Loucy (cell line): ENCODE measurements around the gene TCF7L2.

ENCODE experiments used
- H2AFZ ChIP-seq: fragments of 200-600 bp; sonication (generic); 2 replicates; pipeline ENCODE4 v1.6.0; 2016; ENCODE audit warnings: antibody characterized with exemption, mild to moderate bottlenecking, low read length, moderate library complexity
- H3F3A ChIP-seq: fragments of 200-600 bp; 2 replicates; pipeline ENCODE4 v1.6.0; 2016; ENCODE audit warnings: antibody characterized with exemption, low read depth, mild to moderate bottlenecking
- H3K27me3 ChIP-seq: fragments of 200-600 bp; sonication (generic); 2 replicates; pipeline ENCODE4 v1.6.1; 2014; ENCODE audit warnings: low read length, mild to moderate bottlenecking; ENCODE audit not compliant: insufficient read depth, poor library complexity, severe bottlenecking
- H3K36me3 ChIP-seq: fragments of 200-600 bp; sonication (generic); 2 replicates; pipeline ENCODE4 v1.6.1; 2016; ENCODE audit warnings: low read length; ENCODE audit not compliant: insufficient read depth
- H3K4me1 ChIP-seq: fragments of 200-600 bp; sonication (generic); 2 replicates; pipeline ENCODE4 v1.5.1; 2014; ENCODE audit warnings: low read length, mild to moderate bottlenecking; ENCODE audit not compliant: insufficient read depth, poor library complexity, severe bottlenecking
- H3K4me2 ChIP-seq: fragments of 200-600 bp; sonication (generic); 2 replicates; pipeline ENCODE4 v1.6.0; 2014; ENCODE audit warnings: antibody characterized with exemption, low read length, low read depth, mild to moderate bottlenecking; ENCODE audit not compliant: poor library complexity, severe bottlenecking
- H3K4me3 ChIP-seq: fragments of 200-600 bp; sonication (generic); 2 replicates; pipeline ENCODE4 v1.5.1; 2014; ENCODE audit warnings: low read length, mild to moderate bottlenecking, mixed read lengths; ENCODE audit not compliant: poor library complexity, severe bottlenecking
- H3K79me2 ChIP-seq: fragments of 200-600 bp; sonication (generic); 2 replicates; pipeline ENCODE4 v1.6.1; 2014; ENCODE audit warnings: low read length; ENCODE audit not compliant: insufficient read depth
- H3K9ac ChIP-seq: fragments of 200-600 bp; sonication (generic); 2 replicates; pipeline ENCODE4 v1.6.0; 2014; ENCODE audit warnings: mild to moderate bottlenecking, low read depth, low read length, moderate library complexity; ENCODE audit not compliant: poor library complexity, severe bottlenecking
- H3K9me2 ChIP-seq: fragments of 200-600 bp; sonication (generic); replicated peaks from 2 replicates; pipeline ENCODE4 v1.6.1; 2016; ENCODE audit warnings: low read depth, low read length, mixed read lengths
- H3K9me3 ChIP-seq: fragments of 200-600 bp; sonication (generic); 2 replicates; pipeline ENCODE4 v1.6.1; 2014; ENCODE audit warnings: mild to moderate bottlenecking, antibody characterized with exemption, low read length, low read depth; ENCODE audit not compliant: insufficient read depth
- H4K20me1 ChIP-seq: fragments of 200-600 bp; sonication (generic); 2 replicates; pipeline ENCODE4 v1.6.0; 2014; ENCODE audit warnings: antibody characterized with exemption, low read length, mild to moderate bottlenecking; ENCODE audit not compliant: insufficient read depth, poor library complexity, severe bottlenecking
- CTCF ChIP-seq: fragments of 200-600 bp; sonication (generic); conservative IDR thresholded peaks from 2 replicates; pipeline ENCODE4 v1.5.1; 2014; ENCODE audit warnings: mild to moderate bottlenecking, antibody characterized with exemption, low read length
- EZH2phosphoT487 ChIP-seq: fragments of 200-600 bp; IDR thresholded peaks from 2 replicates; pipeline ENCODE4 v1.6.1; 2018; ENCODE audit warnings: antibody characterized with exemption, mild to moderate bottlenecking, moderate library complexity, borderline replicate concordance

The TCF7L2 gene

DNA sequence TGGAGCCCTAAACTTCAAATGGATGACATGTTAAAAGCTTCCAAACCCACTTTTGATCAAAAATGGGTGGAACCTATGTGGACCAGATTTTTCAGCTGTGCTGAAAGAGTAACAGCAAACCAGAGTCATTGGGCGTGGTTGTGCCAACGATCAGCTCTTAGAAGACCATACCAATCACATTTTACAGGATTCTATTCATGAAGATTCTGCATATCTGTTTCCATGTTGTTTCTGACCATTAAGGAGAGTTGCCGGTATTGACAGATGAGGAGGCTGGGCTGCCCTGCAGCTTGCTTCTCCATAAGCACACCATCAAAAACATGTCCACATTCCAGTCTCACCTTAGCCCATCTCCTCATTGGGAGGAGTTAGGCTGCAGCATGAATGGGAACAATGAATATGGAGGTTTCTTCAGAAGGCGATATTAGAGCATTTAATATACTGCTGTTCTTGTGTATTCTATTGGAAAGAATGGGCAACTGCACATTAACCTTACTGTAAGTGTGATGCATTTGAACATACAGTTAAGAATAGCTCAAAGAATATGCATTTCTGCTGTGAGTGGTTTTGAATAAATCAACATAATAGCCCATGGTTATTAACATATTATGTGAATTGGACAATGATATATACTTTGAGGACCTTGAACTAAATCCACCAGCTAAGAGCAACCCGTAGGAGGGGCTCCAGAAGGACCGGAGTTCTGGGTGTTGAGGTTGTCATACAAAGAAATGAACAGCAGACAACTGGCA lies 116.7 kb downstream of the TCF7L2 start:
- no peaks in the 10 kb centered on the region for H3K79me2 ChIP-seq
- H3K9me3 ChIP-seq, result no peaks in the 10 kb centered on the region
- H3K4me2 ChIP-seq, result no peak overlapping the region
- H3K4me3 ChIP-seq, result no peak overlapping the region
- no peaks in the 10 kb centered on the region; the same call in 1 of the 2 replicates for H3K36me3 ChIP-seq
- no peak overlapping the region for H3K9ac ChIP-seq
- H3K4me1 ChIP-seq, result no peaks in the 10 kb centered on the region
- H3K9me2 ChIP-seq, result no peaks in the 10 kb centered on the region
- H3F3A ChIP-seq, result no peaks in the 10 kb centered on the region
- no peak overlapping the region for H2AFZ ChIP-seq
- TF ChIP-seq EZH2phosphoT487 (no peak), CTCF (no peak)
- H3K27me3 ChIP-seq, result no peaks in the 10 kb centered on the region
- no peaks in the 10 kb centered on the region for H4K20me1 ChIP-seq

DNA sequence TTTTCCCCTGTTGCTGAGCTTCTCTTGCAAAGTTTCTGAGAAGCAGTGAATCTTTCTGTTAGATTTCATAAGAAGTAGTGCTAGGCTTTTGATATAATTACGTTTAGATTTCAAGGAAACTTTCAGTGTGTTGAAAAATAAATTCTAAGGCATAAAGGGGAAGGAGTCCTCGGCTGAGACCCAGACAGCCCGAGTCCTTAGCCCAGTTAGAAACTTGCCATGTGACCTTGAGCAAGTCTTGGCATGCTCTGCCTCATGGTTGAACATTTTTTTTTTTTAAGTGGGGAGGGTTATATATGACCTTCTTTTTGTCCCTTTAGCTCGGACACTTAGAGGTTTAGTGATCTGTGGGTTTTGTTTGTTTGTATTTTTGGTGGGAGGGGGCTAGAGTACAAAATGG lies 117.5 kb downstream of the TCF7L2 start:
- Histone ChIP-seq H3K36me3 (no peaks in the 10 kb centered on the region; the same call in 1 of the 2 replicates), H3K27me3 (no peaks in the 10 kb centered on the region), H3K9me2 (no peaks in the 10 kb centered on the region), H3F3A (no peaks in the 10 kb centered on the region), H3K4me1 (no peaks in the 10 kb centered on the region), H3K9me3 (no peaks in the 10 kb centered on the region), H4K20me1 (no peaks in the 10 kb centered on the region), H3K79me2 (no peaks in the 10 kb centered on the region), H3K4me3 (no peak overlapping the region), H3K9ac (no peak overlapping the region), H3K4me2 (no peak overlapping the region), H2AFZ (no peak overlapping the region)
- TF ChIP-seq CTCF (no peak), EZH2phosphoT487 (no peak)

GRCh38 chr10:113068178-113068890 lies 118.3 kb downstream of the TCF7L2 start:
- Histone ChIP-seq H3K9me2 (no peaks in the 10 kb centered on the region), H3K4me3 (no peak overlapping the region), H3F3A (no peaks in the 10 kb centered on the region), H3K27me3 (no peaks in the 10 kb centered on the region), H3K4me1 (no peaks in the 10 kb centered on the region), H3K4me2 (no peak overlapping the region), H3K9me3 (no peaks in the 10 kb centered on the region), H4K20me1 (no peaks in the 10 kb centered on the region), H3K79me2 (no peaks in the 10 kb centered on the region), H3K36me3 (no peaks in the 10 kb centered on the region; the same call in 1 of the 2 replicates), H2AFZ (no peak overlapping the region), H3K9ac (no peak overlapping the region)
- TF ChIP-seq CTCF (no peak), EZH2phosphoT487 (no peak)
